ENCODE measurements around the gene ARL13B.

DNA sequence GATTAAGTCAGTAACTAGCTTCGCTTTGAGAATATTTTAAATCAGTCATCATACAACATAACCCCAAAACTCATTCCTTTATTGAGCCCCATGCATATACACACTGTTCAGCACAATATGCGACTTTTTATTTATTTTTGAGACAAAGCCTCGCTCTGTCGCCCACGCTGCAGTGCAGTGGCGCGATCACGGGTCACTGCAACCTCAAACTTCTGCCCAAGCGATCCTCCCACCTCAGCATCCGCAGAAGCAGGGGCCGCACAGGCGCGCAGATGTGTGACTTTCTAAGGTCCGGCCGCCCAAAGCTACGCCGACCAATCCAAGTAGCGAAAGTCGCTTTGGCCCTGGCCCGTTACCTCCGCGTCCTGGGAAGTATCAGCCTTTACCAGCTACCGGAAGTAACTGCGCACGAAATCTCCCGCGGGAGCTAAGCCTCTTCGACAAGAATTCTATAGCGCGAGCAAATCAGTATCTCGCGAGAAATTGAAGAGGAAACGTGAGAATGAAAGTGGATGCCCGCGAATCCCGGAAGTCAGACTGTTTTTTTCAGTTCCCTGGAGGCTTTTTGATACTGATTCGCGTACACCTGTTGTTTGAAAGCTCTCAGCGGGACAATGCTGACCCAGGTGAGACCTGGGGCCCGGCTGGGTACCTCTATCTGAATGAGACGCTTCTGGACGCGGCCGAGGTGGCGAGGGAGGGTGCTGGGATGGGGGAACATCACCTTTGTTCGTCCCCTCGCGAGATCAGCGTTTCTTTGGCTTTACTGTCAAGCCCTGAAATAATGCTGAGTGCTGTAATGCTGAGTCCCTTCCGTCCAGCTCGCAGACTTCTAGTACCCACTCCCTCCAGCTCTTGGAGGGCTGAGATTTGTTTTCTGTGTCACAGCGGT lies 82.8 kb downstream of the ARL13B start, which contains the start of the genes DHFR2 and NSUN3:
- TF ChIP-seq POLR2AphosphoS5 (IDR thresholded peaks at IDR 0.05; ENCODE audit: low read depth, low read length) (peak; percentile 77), PBX3 (IDR thresholded peaks at IDR 0.05) (no peak)
- TF ChIP-seq, protein P1, sequence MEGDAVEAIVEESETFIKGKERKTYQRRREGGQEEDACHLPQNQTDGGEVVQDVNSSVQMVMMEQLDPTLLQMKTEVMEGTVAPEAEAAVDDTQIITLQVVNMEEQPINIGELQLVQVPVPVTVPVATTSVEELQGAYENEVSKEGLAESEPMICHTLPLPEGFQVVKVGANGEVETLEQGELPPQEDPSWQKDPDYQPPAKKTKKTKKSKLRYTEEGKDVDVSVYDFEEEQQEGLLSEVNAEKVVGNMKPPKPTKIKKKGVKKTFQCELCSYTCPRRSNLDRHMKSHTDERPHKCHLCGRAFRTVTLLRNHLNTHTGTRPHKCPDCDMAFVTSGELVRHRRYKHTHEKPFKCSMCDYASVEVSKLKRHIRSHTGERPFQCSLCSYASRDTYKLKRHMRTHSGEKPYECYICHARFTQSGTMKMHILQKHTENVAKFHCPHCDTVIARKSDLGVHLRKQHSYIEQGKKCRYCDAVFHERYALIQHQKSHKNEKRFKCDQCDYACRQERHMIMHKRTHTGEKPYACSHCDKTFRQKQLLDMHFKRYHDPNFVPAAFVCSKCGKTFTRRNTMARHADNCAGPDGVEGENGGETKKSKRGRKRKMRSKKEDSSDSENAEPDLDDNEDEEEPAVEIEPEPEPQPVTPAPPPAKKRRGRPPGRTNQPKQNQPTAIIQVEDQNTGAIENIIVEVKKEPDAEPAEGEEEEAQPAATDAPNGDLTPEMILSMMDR (IDR thresholded peaks at IDR 0.05), result no peak

Measured in SK-N-SH (cell line).